B cell (primary cell): ENCODE measurements around the gene STK33.

Source experiments
- CTCF ChIP-seq: fragments of 200-600 bp; IDR thresholded peaks from one replicate; pipeline ENCODE4 v1.8.0; 2022; ENCODE audit warnings: antibody characterized with exemption, mild to moderate bottlenecking
- EZH2 ChIP-seq: IDR thresholded peaks from 2 replicates; pipeline ENCODE4 v1.6.1; 2012; ENCODE audit warnings: borderline replicate concordance, low read depth, mild to moderate bottlenecking, moderate library complexity, low read length; ENCODE audit not compliant: insufficient read depth, poor library complexity, severe bottlenecking

GRCh38 chr11:8631395-8632118 is 37.5 kb upstream of the STK33 start:
- TF ChIP-seq CTCF (no peak), EZH2 (no peak)
